Hepatic stellate cell (primary cell): ENCODE measurements around the gene IFT88.
A peak's percentile ranks its signal among the peaks of the same experiment; 100 is the strongest.

Source experiments
- DNase-seq: peaks from one replicate; pipeline ENCODE4 v3.0.0; 2011; ENCODE audit warnings: low spot score

IFT88 gene

DNA sequence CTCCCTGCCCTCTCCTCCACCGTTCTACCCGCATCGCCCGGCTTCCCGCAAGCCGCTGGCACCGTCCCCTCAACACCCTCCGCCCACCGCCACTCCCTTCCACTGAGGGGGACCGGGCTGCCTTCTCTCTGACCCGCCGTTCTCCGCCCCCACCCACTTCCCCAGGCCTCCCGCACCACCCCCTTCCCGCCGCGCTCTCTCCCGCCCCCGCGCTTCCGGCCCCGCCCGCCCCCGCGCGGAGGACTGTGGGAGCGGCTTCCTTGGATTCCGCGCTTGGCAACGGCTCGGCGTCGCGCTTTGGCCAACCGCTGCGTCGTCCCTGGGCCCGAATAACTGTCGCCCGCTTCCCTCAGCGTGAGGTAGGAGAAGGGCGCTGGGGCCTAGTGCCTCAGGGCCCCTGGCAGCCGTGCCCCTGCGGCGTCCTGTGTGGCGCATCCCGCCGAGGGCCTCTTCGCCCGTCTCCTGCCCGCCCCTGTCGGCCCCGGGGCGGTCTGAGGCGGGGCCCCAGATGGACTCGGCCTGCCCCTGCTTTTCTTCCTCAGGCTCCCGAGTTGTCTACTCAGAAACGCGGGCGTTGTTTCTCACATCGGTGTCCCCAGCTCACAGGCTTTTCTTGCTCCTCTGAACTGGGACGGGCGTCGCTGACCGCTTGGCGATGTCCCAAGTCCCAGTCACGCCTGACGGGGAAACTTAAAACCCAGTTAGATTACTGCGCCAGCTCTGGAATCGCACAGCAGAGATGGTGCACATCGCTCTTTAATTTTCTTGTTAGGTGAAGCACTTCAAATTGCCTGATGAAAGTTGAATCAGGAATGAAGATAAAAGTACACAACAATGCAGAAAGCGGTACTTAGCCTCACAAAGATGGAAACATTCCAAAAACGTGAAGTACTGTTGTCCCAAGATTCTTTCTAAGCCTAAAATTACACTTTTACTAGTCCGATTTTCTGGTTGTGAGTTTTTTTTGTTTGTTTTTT is at the start of gene IFT88:
IFT88 (plus strand) TSS at position 260 of the 977 bp plus-strand sequence. CDS start 7,229 bp downstream, outside the sequence.
- DNase-seq, result peak; percentile 88

DNA sequence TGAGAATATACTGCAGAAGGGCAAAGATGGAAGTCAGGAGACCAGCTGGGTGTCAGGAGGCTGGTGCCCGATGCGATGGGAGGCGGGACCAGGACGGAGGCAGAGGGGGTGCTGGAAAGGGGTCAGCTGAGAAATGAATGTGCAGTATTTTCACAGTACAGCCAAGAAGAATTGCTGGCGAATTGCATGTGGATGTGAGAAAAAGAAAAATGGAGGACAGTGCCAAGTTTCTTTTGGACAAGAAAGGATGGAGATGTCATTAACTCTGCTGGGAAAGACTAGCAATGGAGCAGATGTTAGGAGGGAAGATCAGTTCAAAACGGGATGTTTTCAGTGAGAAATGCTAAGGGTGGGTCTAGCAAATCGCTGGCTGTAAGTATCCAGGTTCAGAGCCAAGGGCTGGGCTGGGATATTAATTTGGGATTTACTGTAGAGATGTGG is 48.3 kb upstream of the IFT88 start:
- DNase-seq, result no peak

- DNase-seq, result no peak
Measured at GRCh38 chr13:20519875-20520274, 47.1 kb upstream of the IFT88 start.

- no peak for DNase-seq
Measured at GRCh38 chr13:20521364-20522115, 45.4 kb upstream of the IFT88 start.

- peak; percentile 19 for DNase-seq
Measured at GRCh38 chr13:20525144-20525600, 41.8 kb upstream of the IFT88 start.

DNA sequence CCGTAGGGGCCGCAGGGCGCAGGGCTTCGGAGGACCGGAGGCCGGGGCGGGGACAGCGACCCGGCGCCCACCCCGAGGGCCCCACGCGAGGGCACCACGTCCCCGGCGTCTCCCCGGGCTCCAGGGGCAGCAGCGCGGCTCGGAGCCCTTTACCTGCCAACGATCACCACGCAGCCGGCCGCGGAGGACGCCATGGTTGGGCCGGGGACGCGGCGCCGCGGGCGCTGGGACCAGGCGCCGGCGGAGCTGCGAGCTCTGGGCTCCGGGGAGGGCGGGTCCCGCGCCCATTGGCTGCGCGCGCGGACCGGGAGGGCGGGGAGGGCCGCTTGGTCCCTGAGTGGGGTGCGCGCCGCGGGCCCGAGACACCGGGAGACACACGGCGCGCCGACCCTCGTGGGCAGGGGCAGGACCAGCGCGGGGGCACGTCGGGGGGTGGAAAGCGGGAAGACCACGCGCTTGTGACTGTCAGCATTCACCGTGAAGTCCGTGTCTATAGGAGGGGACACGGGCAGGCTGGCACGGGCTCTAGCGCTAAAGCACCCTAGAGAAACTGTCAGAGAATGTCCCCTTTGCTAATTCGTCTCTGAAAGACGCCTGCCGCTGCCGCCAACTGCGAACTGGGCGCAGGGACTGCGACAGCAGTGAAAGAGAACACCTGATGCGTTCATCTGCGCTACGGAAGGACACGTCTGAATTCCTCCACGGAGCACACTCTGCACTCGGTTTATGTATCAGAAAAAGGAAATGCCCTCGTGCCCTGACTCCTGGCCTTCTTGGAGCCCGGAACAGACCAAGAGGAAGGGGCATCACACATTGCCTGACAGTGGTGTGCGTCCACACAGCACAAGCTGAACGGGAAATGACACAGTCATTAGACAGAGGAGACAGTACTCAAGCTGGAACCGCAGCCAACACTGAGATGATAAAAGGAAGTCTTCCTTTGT is 41.1 kb upstream of the IFT88 start, which contains the start of gene CRYL1:
CRYL1 (minus strand) TSS at position 257 of the 944 bp plus-strand sequence; CDS start at position 194, 63 bp downstream.
- DNase-seq, result peak; percentile 76

DNA sequence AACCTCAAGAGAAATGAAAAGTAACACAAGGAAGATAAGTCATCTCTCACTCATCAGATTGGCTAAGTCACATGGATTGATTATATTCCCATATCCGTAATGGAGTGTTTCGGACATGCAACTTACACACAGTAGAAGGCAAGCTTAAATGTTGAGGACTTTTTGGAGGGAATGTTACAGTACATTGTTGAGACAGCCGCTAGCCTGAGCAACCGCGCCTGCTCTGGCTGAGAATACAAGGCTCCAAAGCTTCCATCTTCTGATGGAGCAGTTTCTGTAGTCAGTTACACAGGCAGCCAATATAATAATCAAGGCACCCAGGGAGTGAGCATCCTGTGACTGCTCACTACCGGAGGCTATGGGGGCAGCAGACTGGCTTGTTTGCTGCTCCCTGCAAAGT is 40.3 kb upstream of the IFT88 start:
- DNase-seq, result no peak

GRCh38 chr13:20528452-20528851 is 38.5 kb upstream of the IFT88 start:
- DNase-seq, result no peak

DNA sequence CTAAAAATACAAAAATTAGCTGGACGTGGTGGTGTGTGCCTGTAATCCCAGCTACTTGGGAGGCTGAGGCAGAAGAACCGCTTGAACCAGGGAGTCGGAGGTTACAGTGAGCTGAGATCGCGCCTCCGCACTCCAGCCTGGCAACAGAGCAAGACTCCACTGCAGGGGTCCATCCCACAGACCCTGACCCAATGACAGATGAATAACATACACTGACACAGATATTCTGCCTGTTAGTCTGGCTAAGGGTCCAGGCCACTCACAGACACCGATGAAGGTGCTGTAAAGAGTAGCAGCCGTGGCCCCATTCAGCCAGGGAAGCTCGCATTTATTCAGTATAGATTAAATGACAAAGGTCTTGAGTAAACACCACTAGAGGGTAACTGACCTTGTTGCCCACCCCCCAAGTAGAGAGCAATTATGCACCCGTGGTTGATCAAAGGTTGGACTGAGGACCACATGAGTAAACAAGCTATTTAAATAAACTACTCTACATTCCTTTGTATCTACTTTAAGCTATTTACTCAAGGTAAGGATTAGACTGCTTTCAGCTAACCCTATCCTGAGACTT is 32.8 kb upstream of the IFT88 start:
- no peak for DNase-seq

DNA sequence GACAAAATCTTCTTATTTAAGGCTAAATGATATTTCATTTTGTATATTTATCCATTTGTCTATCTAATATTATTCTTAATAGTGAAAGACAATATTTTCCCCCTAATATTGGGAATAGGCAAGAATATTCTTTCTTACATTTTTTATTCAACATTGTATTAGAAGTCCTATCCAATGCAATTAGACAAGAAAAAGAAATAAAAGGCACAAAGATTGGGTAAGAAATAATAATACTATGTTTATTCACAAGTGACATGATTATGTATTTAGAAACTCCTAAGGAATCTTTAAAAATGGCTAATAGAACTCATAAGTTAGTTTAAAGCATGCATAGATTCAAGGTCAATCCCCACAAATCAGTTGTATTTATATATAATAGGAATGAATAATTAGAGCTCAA is 30.0 kb upstream of the IFT88 start:
- no peak for DNase-seq

- no peak for DNase-seq
Measured at GRCh38 chr13:20544201-20544923, 22.6 kb upstream of the IFT88 start.

DNA sequence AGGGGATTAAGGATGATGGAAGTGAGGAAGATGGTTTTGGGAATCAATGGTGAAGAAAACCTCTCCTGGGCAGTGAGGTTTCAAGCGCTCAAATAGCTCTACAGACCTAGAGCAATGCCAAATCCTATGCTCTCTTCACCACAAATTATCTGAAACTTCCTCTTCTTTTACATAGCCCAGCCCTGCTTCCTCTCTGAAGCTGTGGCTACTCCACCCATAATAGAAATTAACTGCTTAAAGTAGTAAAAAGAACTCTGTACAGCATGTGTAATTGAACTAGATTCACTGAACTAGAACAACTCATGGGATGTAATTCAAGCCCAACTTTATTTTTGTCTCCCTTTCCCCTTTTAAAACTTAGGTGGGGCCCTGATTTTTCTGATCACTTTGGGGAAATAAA is 20.4 kb upstream of the IFT88 start:
- DNase-seq, result no peak

DNA sequence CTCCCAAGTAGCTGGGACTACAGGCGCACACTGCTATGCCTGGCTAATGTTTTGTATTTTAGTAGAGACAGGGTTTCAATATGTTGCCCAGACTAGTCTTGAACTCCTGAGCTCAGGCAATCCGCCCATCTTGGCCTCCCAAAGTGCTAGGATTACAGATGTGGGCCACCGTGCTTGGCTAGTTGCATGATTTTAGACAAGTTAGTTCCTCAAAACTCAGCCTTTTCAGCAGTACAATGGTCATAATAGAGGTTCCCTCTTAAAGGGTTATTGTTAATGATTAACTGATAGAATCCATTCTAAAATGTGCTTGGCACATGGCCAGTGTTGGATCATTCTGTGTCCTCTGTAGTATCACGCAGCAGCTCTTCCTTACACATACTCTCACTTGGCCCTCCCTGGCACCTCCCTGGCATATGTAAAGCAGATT is 19.5 kb upstream of the IFT88 start:
- DNase-seq, result no peak

DNA sequence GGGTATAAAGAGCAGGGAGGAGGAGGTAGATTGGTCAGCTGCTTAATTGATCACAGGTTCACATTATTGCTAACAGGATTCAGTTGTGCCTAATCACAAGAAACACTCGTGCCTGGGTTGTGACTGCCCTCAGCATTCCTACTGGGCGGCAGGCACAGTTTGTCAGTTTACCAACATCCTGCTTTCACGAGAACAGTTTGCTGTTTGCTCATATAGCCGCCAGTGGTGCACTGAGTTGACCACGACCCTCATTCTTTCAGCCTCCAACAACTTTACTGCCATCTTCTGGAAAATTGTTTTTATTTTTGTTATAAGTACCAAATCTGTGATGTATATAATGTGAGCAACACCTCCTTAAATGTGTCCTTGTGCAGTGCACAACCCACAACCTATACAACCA is 16.2 kb upstream of the IFT88 start:
- no peak for DNase-seq

DNA sequence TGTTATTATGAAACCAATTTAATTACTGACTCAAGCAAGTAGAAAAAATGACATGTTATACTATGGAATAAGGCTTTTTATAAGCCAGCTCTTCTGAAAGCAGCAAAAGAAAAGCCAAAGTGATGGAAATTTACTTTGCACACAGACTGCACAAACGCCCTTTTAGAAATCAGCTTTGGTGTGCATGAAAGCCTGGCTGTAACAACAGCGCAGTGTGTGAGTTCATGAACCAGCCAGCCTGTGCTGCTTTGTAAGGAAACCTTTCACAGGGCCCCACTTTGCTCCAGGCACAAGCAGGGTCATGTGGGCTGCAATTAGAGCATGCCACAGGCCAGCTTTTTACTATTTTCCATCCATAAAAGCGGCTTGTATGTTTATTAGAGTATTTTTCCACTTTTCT is 13.6 kb upstream of the IFT88 start:
- DNase-seq, result no peak

DNA sequence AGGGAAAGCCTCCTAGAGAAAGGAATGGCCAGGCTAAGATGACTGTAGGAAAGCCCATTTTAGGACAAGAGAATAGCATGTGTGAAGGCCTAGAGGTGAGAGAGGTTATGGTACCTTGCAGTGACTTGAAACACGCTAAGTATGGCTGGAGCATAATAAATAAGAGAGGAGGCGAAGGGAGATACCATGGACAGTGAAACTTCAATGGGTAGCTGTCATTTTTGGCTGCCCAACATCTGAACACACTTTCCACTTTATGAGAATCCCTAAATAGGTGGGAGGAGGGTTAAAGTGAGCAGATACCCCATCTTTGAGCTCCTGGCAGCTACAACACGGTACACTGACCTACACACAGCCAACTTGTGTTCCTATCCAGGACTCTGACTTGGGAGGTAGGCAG is 8.0 kb upstream of the IFT88 start:
- DNase-seq, result no peak

GRCh38 chr13:20559659-20560356 is 7.1 kb upstream of the IFT88 start:
- DNase-seq, result no peak

DNA sequence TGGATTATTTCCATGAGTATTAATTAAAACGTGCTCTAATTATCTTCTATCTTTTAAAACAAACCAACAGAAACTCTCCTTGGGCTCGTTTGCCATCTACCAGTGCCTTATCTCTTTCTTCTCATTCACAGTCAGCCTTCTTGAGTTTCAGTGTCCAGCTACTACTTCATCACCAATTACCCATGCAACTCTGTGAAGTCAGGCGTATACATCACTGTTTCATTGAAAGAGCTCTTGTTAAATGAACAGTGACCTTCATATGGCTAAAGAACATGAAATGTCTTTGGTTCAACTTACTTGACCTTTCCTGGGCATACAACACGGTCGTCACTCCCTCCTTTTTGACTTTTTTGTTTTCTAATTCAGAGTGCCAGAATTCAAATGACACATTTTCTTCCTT is 5.2 kb upstream of the IFT88 start:
- DNase-seq, result no peak

GRCh38 chr13:20565115-20565736 is 1.7 kb upstream of the IFT88 start:
- DNase-seq, result no peak
